Right lobe of liver (tissue), 4 donors: ENCODE measurements around the gene CADPS.

ENCODE experiments used
- CTCF ChIP-seq, 4 donors: fragments of 200-600 bp in 3 of 4; fragments of 450-650 bp in 1 of 4; IDR thresholded peaks; one replicate each; pipeline versions ENCODE4 v1.5.1 to v1.8.0; 2016 to 2022; ENCODE audit warnings: antibody characterized with exemption in 4 of 4, mild to moderate bottlenecking in 2 of 4
- POLR2A ChIP-seq: fragments of 450-650 bp; IDR thresholded peaks from one replicate; pipeline ENCODE4 v1.6.1; 2017; ENCODE audit warnings: antibody characterized with exemption, mild to moderate bottlenecking
- donor health status: DM: no; HTN: no; CAD: no.
- donor health status: DM: no; HTN: no; CAD: no.
- donor health status: DM: no; HTN: yes; CAD: no.

- no peak for TF ChIP-seq POLR2A
- TF ChIP-seq CTCF (IDR thresholded peaks at IDR 0.05): no peak
Observed at GRCh38 chr3:62755285-62755684, 119.9 kb downstream of the CADPS start.
